Psoas muscle (tissue), 8 donors: ENCODE measurements around the gene ADCK2. TPM values are rescaled to one million over a fixed set of nuclear protein-coding genes. Genes with fewer than 3 reads are reported as not detected.

Experiments used
- ATAC-seq, 4 donors: fragments of 200-7000 bp; cut with Tn5 transposase; one replicate each; pipeline ENCODE4 v1.9.1; 2020; ENCODE audit warnings: moderate library complexity in 3 of 4, mild to moderate bottlenecking in 2 of 4
- DNase-seq, 2 donors: peaks; one replicate each; pipeline ENCODE4 v3.0.0-alpha.2; 2020
- H3K27ac ChIP-seq: fragments of 200-600 bp; one replicate; pipeline ENCODE4 v1.8.0; 2022
- H3K27me3 ChIP-seq, 3 donors: fragments of 200-600 bp in 1 of 3; one replicate each; pipeline versions ENCODE4 v1.6.1 to v1.8.0; 2013 to 2022; ENCODE audit warnings: low read length in 2 of 3, mild to moderate bottlenecking in 2 of 3, moderate library complexity in 1 of 3; ENCODE audit not compliant: insufficient read depth in 3 of 3
- H3K36me3 ChIP-seq, 2 donors: fragments of 200-600 bp in 1 of 2; one replicate each; pipeline versions ENCODE4 v1.6.1 to v1.8.0; 2013 to 2022; ENCODE audit warnings: low read depth in 1 of 2, mild to moderate bottlenecking in 1 of 2, moderate library complexity in 1 of 2; ENCODE audit not compliant: insufficient read depth in 1 of 2
- H3K4me1 ChIP-seq: fragments of 200-600 bp; one replicate; pipeline ENCODE4 v1.8.0; 2022
- H3K4me3 ChIP-seq: fragments of 200-600 bp; one replicate; pipeline ENCODE4 v1.8.0; 2022; ENCODE audit warnings: mild to moderate bottlenecking
- H3K9me3 ChIP-seq: fragments of 200-600 bp; one replicate; pipeline ENCODE4 v1.8.0; 2022
- WGBS, 3 donors: extraction: QIAGEN DNeasy Blood & Tissue Kit; methylation state at CpG; one replicate each; pipeline versions ENCODE4 v1.1.6 to v1.1.7; 2013; 5-methylcytosine and 5-hydroxymethylcytosine counted together
- intact Hi-C, 2 donors: fragments of 100-400 bp; cut with DNase I; formaldehyde crosslinking; loops; one replicate each; pipeline versions ENCODE4 v1.11.0 to v1.14.2; 2022
- polyA plus RNA-seq, 3 donors: library from polyadenylated mRNA; stranded (reverse); fragments of 200-250 nt; gene quantifications; one replicate each; pipeline ENCODE4 v1.2.3, GENCODE V29; 2013
- total RNA-seq, 4 donors: library from RNA; stranded (reverse); fragmentation: NEBNext Ultra II Directional in 2 of 4; extraction: Animal tissue kit (Norgen Biotek cat#: 25700) in 2 of 4; gene quantifications; one replicate each; pipeline versions ENCODE4 v1.2.1 to v1.2.4, GENCODE V29; 2021 to 2023
- TF ChIP-seq, protein P1 (sequence below): fragments of 200-600 bp; IDR thresholded peaks from one replicate; pipeline ENCODE4 v1.8.0; 2022; ENCODE audit warnings: antibody characterized with exemption
- donor health status: healthy with polysubstance abuse.
- donor health status: DM: no; HTN: no; CAD: no; lungs with moderate emphysema.
- donor health status: Bipolar disorder and iron deficiency.
- donor health status: healthy.
- donor health status: DM: yes; HTN: yes; CAD: no.
- donor health status: DM: no; HTN: no; CAD: no.
- donor health status: DM: no; HTN: no; CAD: no.
- donor health status: DM: yes; HTN: yes; CAD: no.

The ADCK2 gene
- total and polyA plus RNA-seq, 7 donors, result 10.7 to 26.4 (median 13.5) TPM

GRCh38 chr7:140724706-140725105, 52.0 kb downstream of the ADCK2 start:
- H3K27ac ChIP-seq, result no peak overlapping the region
- no peaks in the 10 kb centered on the region for H3K4me1 ChIP-seq
- DNase-seq, result no peak
- 96 to 97% (median 97%) methylated on average over 1 of the region's 1 CpG for WGBS, 3 donors
- peaks cover 0 to 26% of the 10 kb centered on the region in 2 donors for H3K36me3 ChIP-seq
- intact Hi-C loops, result no loop called here
- H3K27me3 ChIP-seq, result no peaks in the 10 kb centered on the region
- no peaks in the 10 kb centered on the region for H3K9me3 ChIP-seq
- ATAC-seq, result no peak
- no peak overlapping the region for H3K4me3 ChIP-seq
- TF ChIP-seq, protein P1, sequence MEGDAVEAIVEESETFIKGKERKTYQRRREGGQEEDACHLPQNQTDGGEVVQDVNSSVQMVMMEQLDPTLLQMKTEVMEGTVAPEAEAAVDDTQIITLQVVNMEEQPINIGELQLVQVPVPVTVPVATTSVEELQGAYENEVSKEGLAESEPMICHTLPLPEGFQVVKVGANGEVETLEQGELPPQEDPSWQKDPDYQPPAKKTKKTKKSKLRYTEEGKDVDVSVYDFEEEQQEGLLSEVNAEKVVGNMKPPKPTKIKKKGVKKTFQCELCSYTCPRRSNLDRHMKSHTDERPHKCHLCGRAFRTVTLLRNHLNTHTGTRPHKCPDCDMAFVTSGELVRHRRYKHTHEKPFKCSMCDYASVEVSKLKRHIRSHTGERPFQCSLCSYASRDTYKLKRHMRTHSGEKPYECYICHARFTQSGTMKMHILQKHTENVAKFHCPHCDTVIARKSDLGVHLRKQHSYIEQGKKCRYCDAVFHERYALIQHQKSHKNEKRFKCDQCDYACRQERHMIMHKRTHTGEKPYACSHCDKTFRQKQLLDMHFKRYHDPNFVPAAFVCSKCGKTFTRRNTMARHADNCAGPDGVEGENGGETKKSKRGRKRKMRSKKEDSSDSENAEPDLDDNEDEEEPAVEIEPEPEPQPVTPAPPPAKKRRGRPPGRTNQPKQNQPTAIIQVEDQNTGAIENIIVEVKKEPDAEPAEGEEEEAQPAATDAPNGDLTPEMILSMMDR, result no peak

DNA sequence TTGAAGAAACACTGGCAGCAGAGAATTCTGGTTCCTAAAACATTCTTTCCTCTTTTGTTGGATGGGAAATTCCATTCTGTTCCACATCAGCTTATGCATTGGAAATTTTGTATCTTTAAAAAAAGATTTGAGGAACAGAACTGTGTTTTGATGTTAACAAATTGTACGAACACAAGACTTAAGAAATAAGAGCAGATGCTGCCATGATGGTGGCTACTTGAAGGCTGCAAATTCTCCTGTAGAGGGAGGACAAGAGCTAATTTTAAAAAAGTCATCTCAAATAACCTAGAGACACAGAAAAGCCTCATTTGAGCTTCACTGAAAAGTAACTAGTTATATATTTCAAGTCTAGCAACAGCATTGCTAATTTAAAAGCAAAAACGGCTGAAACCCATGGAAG, 53.5 kb downstream of the ADCK2 start:
- no peak overlapping the region for H3K4me3 ChIP-seq
- no peak overlapping the region for H3K27ac ChIP-seq
- H3K4me1 ChIP-seq, result no peaks in the 10 kb centered on the region
- ATAC-seq, result no peak
- intact Hi-C loops, result no loop called here
- H3K27me3 ChIP-seq, result no peaks in the 10 kb centered on the region
- no peak for DNase-seq
- TF ChIP-seq, protein P1, result no peak
- H3K9me3 ChIP-seq, result no peaks in the 10 kb centered on the region
- peaks cover 0 to 28% of the 10 kb centered on the region in 2 donors for H3K36me3 ChIP-seq
- WGBS, 3 donors, result 70 to 85% (median 77%) methylated on average over 2 of the region's 2 CpGs

GRCh38 chr7:140732416-140732815, 59.7 kb downstream of the ADCK2 start:
- no peaks in the 10 kb centered on the region for H3K27me3 ChIP-seq
- H3K27ac ChIP-seq, result no peak overlapping the region
- WGBS, 3 donors, result 78 to 80% (median 80%) methylated on average over 2 of the region's 2 CpGs
- TF ChIP-seq, protein P1, result no peak
- intact Hi-C loops, result no loop called here
- ATAC-seq, result no peak
- DNase-seq, result no peak
- H3K9me3 ChIP-seq, result no peaks in the 10 kb centered on the region
- peaks cover 0 to 45% of the 10 kb centered on the region in 2 donors for H3K36me3 ChIP-seq
- no peak overlapping the region for H3K4me3 ChIP-seq
- no peaks in the 10 kb centered on the region for H3K4me1 ChIP-seq

DNA sequence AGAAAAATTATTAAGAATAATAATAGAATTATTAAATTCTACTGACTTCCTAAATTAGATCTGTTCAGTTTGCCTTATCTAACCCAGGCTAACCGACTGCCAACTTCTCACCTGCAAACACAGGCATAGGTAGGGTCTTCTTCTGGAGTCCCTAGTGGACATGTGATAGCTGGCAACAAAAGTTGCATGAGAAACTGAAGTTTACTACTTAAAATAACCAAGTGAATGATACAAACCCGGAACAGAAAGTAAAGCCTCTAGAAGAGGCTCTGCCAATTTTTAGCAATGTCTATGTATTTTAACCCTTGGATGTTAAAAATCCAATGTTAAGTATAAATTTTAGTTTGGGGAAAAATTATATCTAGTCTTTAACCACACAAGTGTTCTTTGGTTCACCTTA, 61.4 kb downstream of the ADCK2 start:
- Histone ChIP-seq H3K36me3 (peaks cover 3 to 54% of the 10 kb centered on the region in 2 donors), H3K27ac (no peak overlapping the region), H3K4me3 (no peak overlapping the region), H3K27me3 (no peaks in the 10 kb centered on the region), H3K9me3 (no peaks in the 10 kb centered on the region), H3K4me1 (no peaks in the 10 kb centered on the region)
- 60 to 71% (median 61%) methylated on average over 2 of the region's 2 CpGs for WGBS, 3 donors
- DNase-seq (no peak), ATAC-seq (no peak)
- intact Hi-C loops, result no loop called here
- TF ChIP-seq, protein P1, result no peak

DNA sequence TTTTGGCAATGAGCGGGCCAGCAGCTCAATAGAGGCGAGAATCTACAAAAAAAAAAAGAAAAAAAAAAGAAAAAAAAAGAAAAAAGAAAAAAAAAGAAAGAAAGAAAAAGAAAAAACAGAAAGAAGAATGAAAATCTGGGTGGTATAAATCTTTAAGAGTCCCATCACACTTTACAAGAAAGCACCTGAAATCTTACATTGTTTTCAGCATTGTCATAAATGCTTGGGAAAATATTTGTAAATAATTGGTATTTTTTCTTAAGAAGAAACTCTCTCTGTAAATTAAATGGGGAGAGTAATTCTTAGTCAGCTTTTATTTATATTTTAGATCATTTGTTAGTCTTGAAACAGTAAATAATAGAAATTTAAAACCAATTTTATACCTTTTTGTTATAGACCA, 62.0 kb downstream of the ADCK2 start:
- H3K9me3 ChIP-seq, result no peaks in the 10 kb centered on the region
- H3K27me3 ChIP-seq, result no peaks in the 10 kb centered on the region
- H3K4me3 ChIP-seq, result no peak overlapping the region
- H3K36me3 ChIP-seq, result peaks cover 3 to 55% of the 10 kb centered on the region in 2 donors
- intact Hi-C loops, result no loop called here
- DNase-seq (no peak), ATAC-seq (no peak)
- no peaks in the 10 kb centered on the region for H3K4me1 ChIP-seq
- WGBS, 3 donors, result 92 to 94% (median 93%) methylated on average over 2 of the region's 2 CpGs
- no peak overlapping the region for H3K27ac ChIP-seq
- TF ChIP-seq, protein P1, result no peak
